Measurements from ENCODE around the gene EIF4E3. TPM values are rescaled to one million over a fixed set of nuclear protein-coding genes. Genes with fewer than 3 reads are reported as not detected.

EIF4E3 gene
- total and polyA plus RNA-seq, 2 of the 13 experiments (the other 11 are each of a cell fraction or from before 2014, with no cell fraction given), result 0.07 to 0.15 TPM

GRCh38 chr3:71742621-71743020, 17.4 kb upstream of the EIF4E3 start:
- Histone ChIP-seq H3K9ac (ENCODE audit: insufficient read depth, low read depth, low read length) (no peak overlapping the region), H3K4me1 (ENCODE audit: insufficient read depth, low read length) (no peaks in the 10 kb centered on the region), H3K79me2 (ENCODE audit: insufficient read depth, low read length) (no peaks in the 10 kb centered on the region), H3K27me3 (ENCODE audit: control insufficient read depth in 1 of 2, insufficient read depth in 2 of 2, low read length in 2 of 2) (no peaks in the 10 kb centered on the region), H3K27ac (ENCODE audit: extremely low read length, insufficient read depth, low read length) (no peak overlapping the region), H3K36me3 (replicated peaks in 1 of 2; ENCODE audit: control insufficient read depth in 1 of 2, insufficient read depth in 2 of 2, low read length in 2 of 2) (no peaks in the 10 kb centered on the region), H3K9me3 (ENCODE audit: low read length) (peaks cover 22% of the 10 kb centered on the region), H3K4me2 (ENCODE audit: low read depth, low read length) (no peak overlapping the region), H2AFZ (ENCODE audit: low read length) (no peak overlapping the region), H4K20me1 (ENCODE audit: insufficient read depth, low read length) (no peaks in the 10 kb centered on the region), H3K4me3 (replicated peaks in 1 of 3; ENCODE audit: insufficient read depth in 1 of 3, low read depth in 2 of 3, low read length in 3 of 3) (no peak overlapping the region)
- FAIRE-seq (no peak), DNase-seq (ENCODE audit: low spot score) (no peak), ATAC-seq (no peak)
- CTCF ChIA-PET (ENCODE audit: low intra/inter-chr PET ratio, low total read pairs), result no interaction called here
- 50% methylated on average over 1 of the region's 1 CpG for WGBS (ENCODE audit: low lambda C conversion rate)
- intact Hi-C loops (cut with micrococcal nuclease; ENCODE audit: unreplicated experiment) (no loop called here), in situ Hi-C loops (cut with HindIII; ENCODE audit: extremely low pct_ligation_motif_present, low pct_unique_long_range_greater_than_20kb) (no loop called here)
- no TSS peak for BruUV-seq (replicated peaks)
- POLR2A ChIA-PET, result no interaction called here
- TF ChIP-seq RERE (CRISPR knock-in tag; IDR thresholded peaks at IDR 0.05; ENCODE audit: low read depth) (no peak), MEF2D (CRISPR knock-in tag; IDR thresholded peaks at IDR 0.05) (no peak), TAF15 (IDR thresholded peaks at IDR 0.05; ENCODE audit: low read depth, low read length, poor library complexity, severe bottlenecking) (no peak), MLLT10 (CRISPR knock-in tag; IDR thresholded peaks at IDR 0.05) (no peak), MBNL3 (CRISPR knock-in tag; conservative IDR thresholded peaks at IDR 0.05) (no peak), PRPF4 (IDR thresholded peaks at IDR 0.05; ENCODE audit: low read depth, low read length, poor library complexity, severe bottlenecking) (no peak), ZNF292 (CRISPR knock-in tag; IDR thresholded peaks at IDR 0.05; ENCODE audit: borderline replicate concordance, low read depth) (no peak), MED8 (CRISPR knock-in tag; IDR thresholded peaks at IDR 0.05; ENCODE audit: insufficient replicate concordance) (no peak), ZFP36L1 (CRISPR knock-in tag; IDR thresholded peaks at IDR 0.05) (no peak), ZNF282 (IDR thresholded peaks at IDR 0.05; ENCODE audit: partially characterized antibody) (no peak), PRMT3 (CRISPR knock-in tag; IDR thresholded peaks at IDR 0.05; ENCODE audit: borderline replicate concordance, low read depth) (no peak), NR1H2 (CRISPR knock-in tag; IDR thresholded peaks at IDR 0.05; ENCODE audit: borderline replicate concordance, low read depth) (no peak)
- TF ChIP-seq, protein P1, sequence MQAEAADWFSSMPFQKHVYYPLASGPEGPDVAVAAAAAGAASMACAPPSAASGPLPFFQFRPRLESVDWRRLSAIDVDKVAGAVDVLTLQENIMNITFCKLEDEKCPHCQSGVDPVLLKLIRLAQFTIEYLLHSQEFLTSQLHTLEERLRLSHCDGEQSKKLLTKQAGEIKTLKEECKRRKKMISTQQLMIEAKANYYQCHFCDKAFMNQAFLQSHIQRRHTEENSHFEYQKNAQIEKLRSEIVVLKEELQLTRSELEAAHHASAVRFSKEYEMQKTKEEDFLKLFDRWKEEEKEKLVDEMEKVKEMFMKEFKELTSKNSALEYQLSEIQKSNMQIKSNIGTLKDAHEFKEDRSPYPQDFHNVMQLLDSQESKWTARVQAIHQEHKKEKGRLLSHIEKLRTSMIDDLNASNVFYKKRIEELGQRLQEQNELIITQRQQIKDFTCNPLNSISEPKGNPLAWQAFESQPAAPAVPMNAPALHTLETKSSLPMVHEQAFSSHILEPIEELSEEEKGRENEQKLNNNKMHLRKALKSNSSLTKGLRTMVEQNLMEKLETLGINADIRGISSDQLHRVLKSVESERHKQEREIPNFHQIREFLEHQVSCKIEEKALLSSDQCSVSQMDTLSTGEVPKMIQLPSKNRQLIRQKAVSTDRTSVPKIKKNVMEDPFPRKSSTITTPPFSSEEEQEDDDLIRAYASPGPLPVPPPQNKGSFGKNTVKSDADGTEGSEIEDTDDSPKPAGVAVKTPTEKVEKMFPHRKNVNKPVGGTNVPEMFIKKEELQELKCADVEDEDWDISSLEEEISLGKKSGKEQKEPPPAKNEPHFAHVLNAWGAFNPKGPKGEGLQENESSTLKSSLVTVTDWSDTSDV (CRISPR knock-in tag; IDR thresholded peaks at IDR 0.05), result no peak
- TF ChIP-seq, protein P2, sequence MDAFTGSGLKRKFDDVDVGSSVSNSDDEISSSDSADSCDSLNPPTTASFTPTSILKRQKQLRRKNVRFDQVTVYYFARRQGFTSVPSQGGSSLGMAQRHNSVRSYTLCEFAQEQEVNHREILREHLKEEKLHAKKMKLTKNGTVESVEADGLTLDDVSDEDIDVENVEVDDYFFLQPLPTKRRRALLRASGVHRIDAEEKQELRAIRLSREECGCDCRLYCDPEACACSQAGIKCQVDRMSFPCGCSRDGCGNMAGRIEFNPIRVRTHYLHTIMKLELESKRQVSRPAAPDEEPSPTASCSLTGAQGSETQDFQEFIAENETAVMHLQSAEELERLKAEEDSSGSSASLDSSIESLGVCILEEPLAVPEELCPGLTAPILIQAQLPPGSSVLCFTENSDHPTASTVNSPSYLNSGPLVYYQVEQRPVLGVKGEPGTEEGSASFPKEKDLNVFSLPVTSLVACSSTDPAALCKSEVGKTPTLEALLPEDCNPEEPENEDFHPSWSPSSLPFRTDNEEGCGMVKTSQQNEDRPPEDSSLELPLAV (CRISPR knock-in tag; conservative IDR thresholded peaks at IDR 0.05; ENCODE audit: low read depth), result no peak

Measured in HepG2 (cell line).